ENCODE results near the gene CPNE1. TPM values are rescaled to one million over a fixed set of nuclear protein-coding genes. Genes with fewer than 3 reads are reported as not detected.
A peak's percentile ranks its signal among the peaks of the same experiment; 100 is the strongest.

The CPNE1 gene
- total RNA-seq, 1 donor from 2014 or later = 293 TPM

DNA sequence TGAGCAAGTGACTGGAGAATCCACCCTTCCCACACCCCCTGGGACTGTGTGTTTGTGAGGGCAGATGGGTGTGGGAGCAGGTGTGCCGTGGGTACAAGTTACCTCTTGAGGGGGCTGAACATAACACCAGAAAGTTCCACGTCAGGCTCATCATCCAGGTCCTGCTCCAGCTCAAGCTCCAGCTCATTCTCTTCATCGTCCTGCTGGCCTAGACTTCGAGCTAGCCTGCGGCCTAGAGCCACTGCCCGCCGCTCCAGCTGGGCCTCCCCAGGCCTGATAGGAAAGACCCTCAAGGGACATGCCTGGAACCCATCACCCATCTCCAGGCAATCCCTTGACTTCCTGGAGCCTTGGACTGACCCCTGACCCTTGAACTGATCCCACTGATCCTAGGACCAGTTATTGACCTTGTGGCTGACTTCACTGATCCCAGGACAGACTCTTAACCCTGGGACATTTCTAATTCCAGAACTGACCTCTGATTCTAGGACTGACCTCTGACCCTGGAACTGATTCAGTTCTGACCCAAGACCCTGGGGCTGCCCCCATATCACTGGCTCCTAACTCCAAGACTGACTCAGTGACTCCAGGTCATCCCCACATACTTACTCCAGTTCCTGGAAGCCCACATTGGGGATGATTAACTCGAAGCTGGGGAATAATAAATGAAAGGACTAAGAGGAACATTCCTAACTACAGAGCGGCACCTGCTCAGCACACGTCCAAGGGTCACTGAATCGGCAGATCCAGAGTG is 60.8 kb downstream of the CPNE1 start:
- peaks cover 1% of the 10 kb centered on the region for H3K4me1 Mint-ChIP-seq (ENCODE audit: low read depth)
- no peak overlapping the region for H3K27ac Mint-ChIP-seq
- TF ChIP-seq, protein P1, sequence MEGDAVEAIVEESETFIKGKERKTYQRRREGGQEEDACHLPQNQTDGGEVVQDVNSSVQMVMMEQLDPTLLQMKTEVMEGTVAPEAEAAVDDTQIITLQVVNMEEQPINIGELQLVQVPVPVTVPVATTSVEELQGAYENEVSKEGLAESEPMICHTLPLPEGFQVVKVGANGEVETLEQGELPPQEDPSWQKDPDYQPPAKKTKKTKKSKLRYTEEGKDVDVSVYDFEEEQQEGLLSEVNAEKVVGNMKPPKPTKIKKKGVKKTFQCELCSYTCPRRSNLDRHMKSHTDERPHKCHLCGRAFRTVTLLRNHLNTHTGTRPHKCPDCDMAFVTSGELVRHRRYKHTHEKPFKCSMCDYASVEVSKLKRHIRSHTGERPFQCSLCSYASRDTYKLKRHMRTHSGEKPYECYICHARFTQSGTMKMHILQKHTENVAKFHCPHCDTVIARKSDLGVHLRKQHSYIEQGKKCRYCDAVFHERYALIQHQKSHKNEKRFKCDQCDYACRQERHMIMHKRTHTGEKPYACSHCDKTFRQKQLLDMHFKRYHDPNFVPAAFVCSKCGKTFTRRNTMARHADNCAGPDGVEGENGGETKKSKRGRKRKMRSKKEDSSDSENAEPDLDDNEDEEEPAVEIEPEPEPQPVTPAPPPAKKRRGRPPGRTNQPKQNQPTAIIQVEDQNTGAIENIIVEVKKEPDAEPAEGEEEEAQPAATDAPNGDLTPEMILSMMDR (IDR thresholded peaks at IDR 0.05; ENCODE audit: unreplicated experiment) = no peak
- no peak for DNase-seq (ENCODE audit: low spot score, unreplicated experiment)
- H3K4me3 Mint-ChIP-seq (ENCODE audit: low read depth) = no peak overlapping the region
- H3K36me3 Mint-ChIP-seq (ENCODE audit: insufficient read depth) = no peaks in the 10 kb centered on the region
- no peaks in the 10 kb centered on the region for H3K9me3 Mint-ChIP-seq (ENCODE audit: low read depth)
- H3K27me3 Mint-ChIP-seq = peaks cover 63% of the 10 kb centered on the region

DNA sequence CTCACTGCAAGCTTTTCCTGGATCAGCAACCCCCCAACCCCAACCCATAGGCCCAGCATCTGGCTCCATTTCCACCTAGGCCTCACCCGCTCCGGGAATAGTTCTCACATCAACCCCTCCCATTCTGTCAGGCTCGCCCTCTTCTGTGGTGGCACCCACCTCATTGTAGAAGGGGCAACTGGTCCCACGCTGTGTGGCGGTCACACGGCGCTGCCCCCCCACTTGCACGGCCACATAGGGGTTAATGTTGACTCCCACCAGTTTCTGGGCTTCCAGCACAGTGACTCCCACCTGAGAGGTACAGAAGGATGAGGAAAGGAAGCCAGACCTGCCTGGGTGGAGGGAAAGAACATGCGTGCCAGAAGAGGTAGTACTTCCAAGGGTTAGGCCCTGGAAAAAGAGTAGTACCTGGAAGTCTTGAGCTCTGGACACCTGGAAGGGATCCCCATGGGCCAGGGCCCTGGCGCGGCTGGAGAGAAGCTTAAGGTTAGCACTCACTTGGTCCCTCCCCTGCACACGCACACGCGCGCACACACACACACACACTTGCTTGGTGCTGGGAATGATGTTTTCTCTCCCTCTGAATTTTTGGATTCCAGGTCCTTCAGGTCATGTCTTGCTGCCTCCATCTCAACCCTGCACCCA is 61.7 kb downstream of the CPNE1 start:
- no peaks in the 10 kb centered on the region for H3K36me3 Mint-ChIP-seq (ENCODE audit: insufficient read depth)

DNA sequence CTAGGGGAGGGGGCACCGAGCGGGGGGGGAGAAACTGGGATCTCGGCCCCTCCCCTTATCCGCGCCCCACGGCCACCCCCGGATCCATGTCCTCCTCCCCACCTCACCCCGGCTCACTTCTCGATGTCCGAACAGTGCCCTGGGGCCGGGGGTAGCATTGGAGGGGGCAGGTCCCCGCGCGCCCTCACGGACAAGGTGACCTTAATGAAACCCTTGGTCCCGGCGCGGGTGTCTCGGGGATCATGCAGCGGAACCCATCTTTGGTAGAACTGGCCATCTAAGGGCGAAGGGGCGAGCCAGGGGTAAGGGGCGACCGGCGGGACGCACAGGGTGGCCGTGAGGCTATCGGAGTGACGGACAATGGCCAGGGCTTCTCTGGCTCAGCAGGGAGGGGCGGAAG is 62.7 kb downstream of the CPNE1 start:
- Mint-ChIP-seq H3K27ac (no peak overlapping the region), H3K9me3 (ENCODE audit: low read depth) (no peaks in the 10 kb centered on the region), H3K27me3 (peaks cover 80% of the 10 kb centered on the region), H3K4me3 (ENCODE audit: low read depth) (no peak overlapping the region), H3K4me1 (ENCODE audit: low read depth) (peaks cover 1% of the 10 kb centered on the region), H3K36me3 (ENCODE audit: insufficient read depth) (no peaks in the 10 kb centered on the region)
- DNase-seq (ENCODE audit: low spot score, unreplicated experiment) = no peak
- TF ChIP-seq, protein P1 (IDR thresholded peaks at IDR 0.05; ENCODE audit: unreplicated experiment) = no peak

More for the DNA sequence above, 61.7 kb downstream of the CPNE1 start:
- Mint-ChIP-seq H3K27me3 (peaks cover 72% of the 10 kb centered on the region), H3K4me3 (ENCODE audit: low read depth) (no peak overlapping the region), H3K9me3 (ENCODE audit: low read depth) (no peaks in the 10 kb centered on the region), H3K27ac (no peak overlapping the region), H3K4me1 (ENCODE audit: low read depth) (peaks cover 1% of the 10 kb centered on the region)
- TF ChIP-seq, protein P1 (IDR thresholded peaks at IDR 0.05; ENCODE audit: unreplicated experiment) = no peak
- DNase-seq (ENCODE audit: low spot score, unreplicated experiment) = no peak

DNA sequence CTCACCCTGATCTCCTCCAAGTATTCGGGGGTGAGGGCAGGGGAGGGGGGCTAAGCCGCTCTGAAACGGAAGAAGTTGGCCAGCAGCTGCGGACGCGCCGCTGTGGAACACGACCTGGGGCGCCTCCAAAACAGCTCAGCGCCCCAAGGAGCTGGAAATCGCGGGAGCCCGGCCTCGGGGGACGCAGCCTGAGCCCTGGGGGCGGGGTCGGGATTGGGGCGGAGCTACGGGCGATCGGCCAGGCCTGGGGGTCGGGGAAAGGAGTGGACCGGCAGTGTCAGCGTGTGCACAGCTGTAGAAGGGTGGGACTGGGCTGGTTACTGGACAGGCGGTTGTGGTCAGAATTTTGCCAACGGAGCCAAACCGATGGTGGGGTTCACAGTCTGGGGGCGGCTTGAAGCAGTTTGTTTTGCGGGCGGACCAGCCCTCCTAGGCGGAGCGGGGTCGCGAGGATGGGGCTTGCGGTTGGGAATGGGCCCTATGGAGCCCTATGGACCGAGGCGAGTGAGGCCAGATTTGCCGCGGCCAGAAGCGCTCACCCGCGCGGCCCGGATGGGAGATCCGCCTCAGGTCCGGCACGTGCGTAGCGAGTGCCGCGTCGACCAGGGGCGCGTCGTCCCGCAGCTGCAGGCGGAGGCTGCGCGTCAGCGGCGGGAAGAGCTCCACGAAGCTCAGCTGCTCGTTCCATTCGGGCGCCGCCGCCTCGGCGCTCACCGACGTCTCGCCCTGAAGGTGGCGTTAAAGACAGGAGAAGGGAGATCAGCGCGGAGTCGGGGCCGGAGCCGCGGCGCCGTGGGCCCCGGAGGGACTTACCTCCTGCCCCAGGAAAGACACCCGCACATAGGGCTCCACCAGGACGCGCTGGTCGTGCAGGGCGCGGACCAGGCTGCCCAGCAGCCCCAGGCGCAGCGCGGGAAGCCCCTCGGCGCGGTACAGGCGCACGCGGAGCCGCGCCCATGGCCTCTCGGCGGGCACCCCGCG is 63.4 kb downstream of the CPNE1 start:
- DNase-seq (ENCODE audit: low spot score, unreplicated experiment) = peak; percentile 50
- no peaks in the 10 kb centered on the region for H3K9me3 Mint-ChIP-seq (ENCODE audit: low read depth)
- no peaks in the 10 kb centered on the region for H3K36me3 Mint-ChIP-seq (ENCODE audit: insufficient read depth)
- peaks cover 1% of the 10 kb centered on the region for H3K4me1 Mint-ChIP-seq (ENCODE audit: low read depth)
- TF ChIP-seq, protein P1 (IDR thresholded peaks at IDR 0.05; ENCODE audit: unreplicated experiment) = peak; percentile 37
- peak overlapping the region; percentile 63 for H3K4me3 Mint-ChIP-seq (ENCODE audit: low read depth)
- peak overlapping the region; percentile 52 for H3K27ac Mint-ChIP-seq
- peaks cover 84% of the 10 kb centered on the region for H3K27me3 Mint-ChIP-seq
